ENCODE data around the gene CEBPZOS.
A peak's percentile ranks its signal among the peaks of the same experiment; 100 is the strongest.

CEBPZOS gene

DNA sequence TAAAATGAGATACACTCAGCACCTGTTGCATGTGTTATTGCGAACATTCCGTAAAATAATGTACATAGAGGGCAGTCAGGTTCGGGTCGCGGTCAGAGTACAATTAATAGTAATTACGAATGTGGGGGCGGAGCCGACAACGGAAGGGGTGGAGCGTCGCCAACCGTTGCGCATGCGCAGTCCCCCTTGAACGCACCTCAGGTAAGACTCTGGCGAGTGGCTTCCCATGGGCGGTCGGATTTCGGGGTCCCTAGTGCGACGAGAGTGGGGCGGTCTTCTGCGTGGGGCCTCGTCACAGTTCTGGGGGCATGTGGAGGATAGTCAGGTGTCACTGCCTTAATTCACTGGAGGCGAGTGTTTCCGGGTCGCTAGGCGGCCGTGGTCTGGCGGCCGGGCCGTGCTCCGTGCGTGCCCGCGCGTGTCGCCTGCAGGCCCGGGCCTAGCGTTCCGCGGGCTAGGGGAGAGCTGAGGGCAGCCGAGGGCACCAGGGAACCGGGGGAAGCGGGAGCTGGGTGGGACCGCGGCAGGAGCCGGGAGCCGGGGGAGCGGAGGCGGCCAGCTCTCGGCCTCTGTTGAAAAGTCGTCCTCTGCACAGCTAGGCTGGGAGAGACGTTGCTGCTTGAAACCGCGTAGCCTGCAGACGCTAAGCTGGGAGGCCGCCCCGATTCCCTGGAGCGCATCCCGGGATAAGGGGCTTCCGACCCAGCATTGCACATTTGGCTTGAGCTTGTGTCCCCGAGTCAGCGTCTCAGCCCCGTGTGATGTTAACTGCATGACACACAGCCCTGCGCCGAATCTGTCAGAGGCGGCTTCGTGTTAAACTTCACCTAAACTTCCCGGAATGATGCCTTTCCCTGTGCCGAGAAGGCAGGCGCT is at the start of gene CEBPZOS:
CEBPZOS (plus strand) TSS at position 177 of the 876 bp plus-strand sequence. CDS start 3,209 bp downstream, outside the sequence.
- peak; percentile 46 for DNase-seq (ENCODE audit: low read depth)

DNA sequence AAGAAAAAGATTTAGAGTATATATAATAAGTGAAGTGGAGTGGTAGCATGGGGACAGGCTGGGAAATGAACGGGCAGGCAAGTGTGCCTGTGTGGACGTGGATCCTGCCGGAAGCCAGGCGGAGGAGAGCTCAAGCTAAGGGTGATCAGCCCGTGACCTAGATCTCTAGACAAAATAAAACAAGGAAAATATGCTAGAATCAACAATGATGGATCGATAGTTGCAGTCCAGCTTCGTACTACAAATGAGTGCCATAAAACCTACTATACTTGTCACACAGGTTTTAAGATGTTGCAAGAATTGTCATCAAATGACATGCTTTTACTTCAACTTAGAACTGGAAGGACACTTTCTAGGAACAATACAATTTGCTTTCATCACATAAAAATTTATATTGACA is 48.0 kb upstream of the CEBPZOS start:
- DNase-seq (ENCODE audit: low read depth), result no peak

DNA sequence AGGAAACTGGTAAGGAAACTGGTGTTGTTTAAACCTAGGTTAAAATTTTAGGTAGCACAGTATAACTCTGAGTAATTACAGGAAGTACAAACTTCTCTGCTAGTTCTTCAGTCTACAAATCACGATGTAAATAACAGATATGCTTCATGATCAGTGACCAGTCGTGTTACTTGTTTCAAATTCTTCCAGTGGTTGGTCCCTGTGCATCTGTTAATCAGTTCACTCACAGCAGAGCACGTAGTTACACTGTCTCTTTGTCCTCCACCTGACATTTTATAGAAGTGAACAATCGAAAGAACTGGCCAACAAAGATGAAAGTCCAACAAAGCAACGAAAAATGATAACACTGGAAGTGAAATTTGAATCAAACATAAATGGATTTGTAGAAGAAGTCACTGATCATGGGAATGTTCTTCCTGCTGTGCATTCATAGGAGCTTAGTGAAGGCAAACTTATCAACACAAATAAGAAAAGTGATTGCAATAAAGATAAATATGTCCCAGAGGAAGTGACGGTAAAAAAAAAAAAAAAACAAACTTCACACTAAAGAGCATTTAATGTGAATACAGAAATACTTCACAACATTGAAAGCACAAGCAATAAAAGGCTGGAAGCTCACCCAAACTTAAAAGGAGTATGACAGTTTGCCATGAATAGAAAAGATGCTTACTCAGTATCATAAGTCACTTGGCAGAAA is 46.5 kb upstream of the CEBPZOS start:
- no peak for DNase-seq (ENCODE audit: low read depth)

DNA sequence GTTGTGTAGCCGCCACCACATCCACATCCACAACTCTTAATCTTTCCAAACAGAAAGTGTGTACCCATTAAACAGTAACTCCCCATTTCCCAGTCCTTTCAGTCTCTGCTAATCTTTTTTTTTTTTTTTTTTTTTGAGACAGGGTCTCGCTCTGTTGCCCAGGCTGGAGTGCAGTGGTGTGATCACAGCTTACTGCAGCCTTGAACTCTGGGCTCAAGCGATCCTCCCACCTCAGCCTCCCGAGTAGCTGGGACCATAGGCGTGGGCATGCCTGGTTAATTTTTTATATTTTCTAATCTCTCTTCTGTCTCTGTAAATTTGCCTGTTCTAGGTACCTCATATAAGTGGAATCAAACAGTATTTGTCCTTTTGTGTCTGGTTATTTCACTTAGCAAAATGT is 43.1 kb upstream of the CEBPZOS start:
- no peak for DNase-seq (ENCODE audit: low read depth)

DNA sequence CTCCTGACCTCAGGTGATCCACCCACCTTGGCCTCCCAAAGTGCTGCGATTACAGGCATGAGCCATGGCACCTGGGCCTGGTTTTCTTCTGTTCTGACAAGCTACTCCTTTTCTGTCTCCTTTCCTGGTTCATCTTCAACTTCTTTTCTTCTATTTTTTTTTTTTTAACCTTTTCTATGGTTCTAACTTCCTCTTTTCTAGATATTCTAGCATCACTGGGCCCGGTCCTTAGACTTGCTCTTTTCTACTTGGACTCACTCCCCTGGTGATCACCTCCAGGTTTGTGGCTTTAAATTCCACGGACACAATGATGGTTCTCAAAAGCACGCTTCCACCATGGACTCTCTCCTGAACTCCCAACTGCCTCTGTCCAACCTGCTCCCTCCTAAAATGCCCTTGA is 41.5 kb upstream of the CEBPZOS start:
- no peak for DNase-seq (ENCODE audit: low read depth)

DNA sequence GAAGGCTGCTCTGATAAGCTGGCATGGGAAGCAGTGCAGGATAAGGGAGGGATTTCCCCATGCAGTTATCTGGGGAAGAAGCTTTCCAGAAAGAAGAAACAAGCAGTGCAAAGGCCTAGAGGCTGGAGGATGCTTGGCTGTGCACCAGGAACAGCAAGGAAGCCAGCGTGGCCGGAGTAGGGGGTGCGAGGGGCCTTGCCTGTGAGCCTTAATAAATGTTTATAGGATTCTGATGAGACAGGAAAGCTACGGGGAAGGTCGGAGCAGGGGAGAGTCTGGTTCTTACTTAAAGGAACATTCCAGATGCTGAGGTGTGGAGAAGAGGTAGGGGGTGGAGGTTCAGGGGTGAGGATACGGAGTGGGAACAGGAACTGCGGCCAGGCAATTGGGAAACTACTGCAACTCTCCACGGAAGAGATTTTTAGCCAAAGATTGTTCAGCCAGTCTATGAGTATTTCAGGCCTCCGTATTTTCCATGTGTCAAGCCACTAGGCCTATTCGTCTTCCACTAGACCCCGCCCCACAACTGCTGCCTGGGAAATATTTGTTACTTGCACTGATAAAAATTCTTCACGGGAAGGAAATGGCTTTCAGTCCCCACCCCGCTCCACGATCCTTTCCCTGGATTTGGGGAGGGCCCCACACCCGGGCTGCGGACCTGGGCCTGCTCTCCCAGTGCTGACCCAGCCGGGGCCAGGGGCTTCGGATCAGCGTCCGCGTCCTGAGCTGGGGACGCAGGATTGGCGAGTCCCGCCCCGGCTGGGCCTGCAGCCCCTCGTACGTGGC is 40.0 kb upstream of the CEBPZOS start:
- peak; percentile 28 for DNase-seq (ENCODE audit: low read depth)

DNA sequence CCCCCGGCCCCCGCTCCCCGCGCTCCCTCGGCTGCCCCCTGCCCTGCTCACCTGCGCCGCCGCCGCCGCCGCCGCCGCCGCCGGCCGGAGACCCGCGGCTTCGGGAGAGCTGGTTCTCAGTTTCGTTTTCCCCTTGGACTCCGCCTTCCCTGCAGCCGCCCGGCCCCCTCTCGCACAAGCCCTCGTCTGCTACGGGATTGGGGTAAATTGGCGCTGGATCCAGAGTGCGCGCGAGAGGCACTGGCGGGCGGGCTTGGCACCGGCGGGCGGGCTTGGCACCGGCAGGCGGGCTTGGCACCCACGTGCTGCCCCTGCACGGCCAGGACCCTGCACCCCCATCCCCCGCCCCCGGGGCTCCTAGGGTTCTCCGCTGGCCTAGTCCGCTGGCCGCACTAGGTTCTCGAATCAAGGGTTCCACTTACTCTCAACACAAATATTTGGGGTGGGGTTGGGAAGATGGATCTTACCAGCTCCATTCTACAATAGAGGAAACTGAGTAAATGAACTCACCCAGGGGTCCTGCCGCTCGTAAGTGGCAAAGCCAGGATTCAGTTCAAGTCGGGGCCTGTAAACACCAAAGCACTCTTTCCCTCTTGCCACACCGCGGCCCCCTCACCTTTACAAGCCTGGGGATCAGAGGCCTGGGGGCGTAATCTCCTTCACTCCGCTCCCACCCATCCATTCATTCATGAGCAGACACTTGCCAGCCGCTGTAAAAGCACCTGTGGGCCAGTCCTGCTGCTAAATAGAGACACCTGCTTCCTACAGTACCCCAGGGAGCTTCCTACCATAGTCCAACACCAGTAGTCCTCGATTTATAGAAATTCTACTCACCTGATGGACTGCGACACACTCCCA is 39.2 kb upstream of the CEBPZOS start, which contains the start of gene EIF2AK2:
EIF2AK2 (minus strand) TSS at position 124 of the 858 bp plus-strand sequence. CDS start 9,174 bp downstream, outside the sequence.
- peak; percentile 67 for DNase-seq (ENCODE audit: low read depth)

DNA sequence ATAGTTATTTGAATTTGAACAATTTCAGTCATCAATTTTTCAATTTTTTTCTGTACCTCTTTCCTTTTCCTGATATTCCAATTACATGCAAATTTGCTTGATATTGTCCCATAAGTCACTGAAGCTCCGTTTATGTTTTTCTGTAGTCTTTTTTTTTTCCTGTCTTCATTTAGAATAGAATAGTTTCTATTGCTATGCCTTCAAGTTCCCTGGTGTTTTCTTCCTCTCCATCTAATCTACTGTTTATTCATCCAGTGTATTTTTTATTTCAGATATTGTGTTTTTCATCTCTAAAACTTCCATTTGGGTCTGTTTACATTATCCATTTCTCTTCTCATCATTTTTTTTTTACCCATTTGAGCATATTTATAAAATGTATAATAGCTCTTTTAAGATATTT is 31.5 kb upstream of the CEBPZOS start:
- DNase-seq (ENCODE audit: low read depth), result no peak

DNA sequence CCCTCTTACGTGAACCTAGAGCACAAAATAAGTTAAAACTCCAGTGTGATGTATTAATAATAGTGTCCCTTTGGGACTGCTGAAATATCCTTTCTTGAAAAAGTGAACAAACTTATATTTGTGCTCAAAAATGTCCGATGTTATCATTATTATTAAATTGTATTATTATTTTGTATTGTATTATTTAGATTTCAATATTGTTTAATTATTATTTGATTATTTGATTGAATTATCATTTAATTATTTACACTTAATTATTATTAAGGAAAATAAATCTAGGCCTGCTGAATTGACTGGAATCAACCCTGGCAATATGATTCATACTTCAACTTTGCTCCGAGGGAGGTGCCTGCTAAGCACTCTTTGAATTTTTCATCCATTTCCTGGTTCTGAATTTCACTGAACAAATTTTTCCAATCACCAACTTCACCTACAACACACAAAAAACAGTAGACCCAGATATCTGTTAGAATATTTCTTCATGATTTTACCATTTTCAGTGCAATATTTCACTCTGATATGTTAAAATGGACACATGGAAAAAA is 28.6 kb upstream of the CEBPZOS start:
- DNase-seq (ENCODE audit: low read depth), result no peak

DNA sequence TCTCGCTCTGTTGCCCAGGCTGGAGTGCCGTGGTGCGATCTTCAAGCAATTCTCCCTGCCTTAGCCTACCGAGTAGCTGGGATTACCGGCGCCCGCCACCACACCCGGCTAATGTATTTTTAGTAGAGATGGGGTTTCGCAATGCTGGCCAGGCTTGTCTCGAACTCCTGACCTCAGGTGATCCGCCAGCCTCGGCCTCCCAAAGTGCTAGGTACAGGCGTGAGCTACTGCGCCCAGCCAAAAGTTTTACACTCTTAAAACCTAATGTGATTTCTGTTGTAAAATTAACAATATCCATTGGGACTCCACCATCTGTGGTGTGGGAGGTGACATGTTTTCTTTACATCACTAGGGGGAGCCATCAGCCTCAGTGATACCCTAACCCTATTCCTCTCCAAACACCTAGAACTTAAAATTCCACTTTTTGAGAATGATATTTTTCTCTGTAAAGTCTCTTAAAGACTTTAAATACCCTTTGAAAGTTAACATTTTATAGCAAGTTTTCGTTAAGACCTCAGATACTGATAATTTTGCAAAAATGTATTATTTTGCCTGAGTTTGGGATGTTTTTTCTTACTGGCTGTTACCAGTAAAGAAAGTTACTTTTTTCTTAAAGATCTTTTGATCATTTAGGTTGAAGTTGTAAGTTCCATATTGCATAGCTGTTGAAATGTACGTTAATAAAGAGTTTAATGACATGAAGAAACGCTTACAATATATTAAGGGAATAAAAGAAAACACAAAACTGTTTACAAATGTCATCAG is 27.9 kb upstream of the CEBPZOS start:
- no peak for DNase-seq (ENCODE audit: low read depth)

DNA sequence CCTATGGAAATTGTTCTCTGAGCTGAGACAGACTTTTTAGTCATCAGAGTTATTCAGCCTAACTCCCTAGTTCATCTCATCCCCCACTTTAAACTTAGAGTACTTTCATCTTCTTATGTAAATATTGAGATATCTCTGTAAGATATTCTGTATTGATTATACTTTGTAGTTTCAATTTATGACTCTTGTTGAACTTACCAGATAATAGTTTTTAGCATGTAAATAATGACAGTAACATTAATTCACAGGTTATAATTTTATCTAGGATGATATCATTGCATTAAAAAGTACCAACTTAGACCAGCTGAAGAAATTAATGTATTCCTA is 24.7 kb upstream of the CEBPZOS start:
- no peak for DNase-seq (ENCODE audit: low read depth)

DNA sequence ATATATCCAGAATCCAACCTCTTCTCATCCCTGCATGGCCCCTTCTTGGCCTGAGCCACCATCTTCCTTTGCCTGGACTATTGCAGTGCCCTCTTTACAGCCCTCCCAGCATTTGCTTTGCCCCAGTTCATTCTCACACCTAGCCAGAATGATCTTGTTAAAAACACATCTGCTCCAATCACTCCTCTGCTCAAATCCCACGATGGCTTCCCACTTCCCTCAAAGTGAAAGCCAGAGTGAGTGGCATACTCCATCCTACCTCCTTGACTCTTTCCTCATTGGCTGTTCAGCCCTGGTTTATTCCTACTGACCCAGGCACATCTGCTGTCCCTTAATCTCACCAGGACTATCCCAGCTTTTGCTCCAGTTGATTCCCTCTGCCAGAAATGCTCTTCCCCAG is 22.6 kb upstream of the CEBPZOS start:
- no peak for DNase-seq (ENCODE audit: low read depth)

DNA sequence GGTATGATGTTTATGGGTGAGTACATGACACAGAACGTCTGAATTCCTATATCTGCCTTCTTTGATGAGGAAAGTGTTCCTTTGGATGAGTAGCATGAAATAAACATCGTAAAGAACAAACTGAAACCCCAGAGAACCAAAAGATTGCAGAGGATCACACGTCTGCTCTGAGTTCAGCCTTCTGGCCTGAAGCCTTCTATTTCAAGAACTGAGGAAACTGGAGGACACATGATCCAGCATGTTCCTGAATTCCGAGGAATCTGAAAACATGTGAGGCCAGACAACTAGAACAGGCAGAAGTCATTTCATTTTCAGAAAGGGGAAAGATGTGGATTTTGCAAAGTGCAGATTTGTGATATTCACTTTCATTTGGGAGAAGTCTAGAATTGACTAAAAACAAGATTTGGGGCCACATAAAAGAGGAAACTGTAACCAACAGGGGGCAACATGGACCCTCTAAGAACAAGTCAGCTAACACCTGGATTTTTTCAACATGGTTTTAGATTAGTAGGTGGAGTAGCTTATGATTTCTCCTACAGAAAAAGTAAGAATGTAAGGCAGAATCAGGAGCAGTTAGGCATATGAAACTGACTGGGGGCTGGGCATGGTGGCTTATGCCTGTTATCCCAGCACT is 16.2 kb upstream of the CEBPZOS start:
- DNase-seq (ENCODE audit: low read depth), result no peak

DNA sequence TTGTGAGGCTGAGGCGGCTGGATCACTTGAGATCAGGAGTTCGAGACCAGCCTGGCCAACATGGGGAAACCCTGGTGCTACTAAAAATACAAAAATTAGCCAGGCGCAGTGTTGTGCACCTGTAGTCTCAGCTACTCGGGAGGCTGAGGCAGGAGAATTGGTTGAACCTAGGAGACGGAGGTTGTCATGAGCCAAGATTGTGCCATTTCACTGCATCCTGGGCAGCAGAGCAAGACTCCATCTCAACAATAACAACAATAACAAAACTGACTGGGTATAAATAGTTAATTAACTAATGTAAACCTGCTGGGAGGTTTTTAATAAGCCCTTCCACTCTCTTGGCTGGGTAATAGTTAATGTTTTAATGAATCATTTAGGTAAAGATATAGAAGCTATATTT is 15.7 kb upstream of the CEBPZOS start:
- DNase-seq (ENCODE audit: low read depth), result no peak

DNA sequence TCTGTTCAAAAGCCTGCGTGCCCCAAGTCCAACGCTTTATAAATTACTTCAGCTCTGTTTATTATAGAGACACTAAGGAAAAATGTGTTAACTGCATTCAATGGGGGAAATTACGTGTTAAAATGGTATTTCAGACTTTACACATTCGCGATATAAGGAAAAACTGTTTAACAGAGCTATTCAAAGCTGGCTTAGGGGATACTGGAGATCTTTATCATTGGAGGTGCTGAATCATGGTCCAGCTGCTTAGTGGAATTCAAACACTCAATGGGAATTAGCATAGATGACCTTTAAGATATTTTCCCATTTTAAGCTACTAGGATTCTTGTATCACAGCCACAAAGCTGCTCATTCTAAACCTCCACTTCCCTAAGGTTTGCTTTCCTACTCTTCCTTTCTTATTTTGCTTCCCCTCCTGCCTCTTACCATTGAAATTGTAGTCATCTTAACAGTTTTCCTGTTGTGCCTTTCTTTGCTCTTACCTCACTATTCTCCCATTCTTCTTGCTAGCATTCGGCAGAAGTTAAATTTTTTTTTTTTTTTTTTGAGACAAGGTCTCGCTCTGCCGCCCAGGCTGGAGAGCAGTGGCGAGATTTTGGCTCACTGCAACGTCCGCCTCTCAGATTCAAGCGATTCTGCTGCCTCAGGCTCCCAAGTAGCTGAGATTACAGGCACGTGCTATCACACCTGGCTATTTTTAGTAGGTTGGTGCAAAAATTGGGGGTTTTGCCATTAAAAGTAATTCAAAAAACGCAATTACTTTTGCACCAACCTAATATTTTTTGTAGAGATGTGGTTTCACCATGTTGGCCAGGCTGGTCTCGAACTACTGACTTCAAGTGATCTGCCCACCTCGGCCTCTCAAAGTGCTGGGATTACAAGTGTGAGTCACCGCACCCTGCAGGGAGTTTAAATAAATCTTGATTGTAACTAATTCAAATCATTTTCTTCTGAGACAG is 14.3 kb upstream of the CEBPZOS start:
- DNase-seq (ENCODE audit: low read depth), result no peak

DNA sequence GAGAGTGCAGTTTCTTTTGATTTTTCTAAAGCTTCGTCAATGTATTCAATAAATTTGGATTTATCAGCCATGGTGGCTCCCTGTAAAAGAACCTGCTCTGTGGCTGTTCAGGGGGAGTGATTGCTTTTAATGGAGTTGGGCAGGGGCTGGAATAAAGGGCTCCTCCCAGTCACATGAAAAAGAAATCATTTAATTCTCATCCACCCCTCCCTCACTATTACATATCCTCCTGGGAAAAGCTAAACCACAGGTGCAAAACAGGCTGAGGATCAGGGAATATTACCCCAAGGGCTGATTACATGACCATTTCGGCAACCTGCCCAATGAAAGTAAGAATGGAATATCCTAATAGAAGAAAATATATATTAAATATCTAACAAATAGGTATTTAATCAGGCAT is 7.7 kb upstream of the CEBPZOS start, which contains the start of gene SULT6B1:
SULT6B1 (minus strand) TSS at position 101 of the 400 bp plus-strand sequence; CDS start at position 71, 30 bp downstream.
- DNase-seq (ENCODE audit: low read depth), result no peak

DNA sequence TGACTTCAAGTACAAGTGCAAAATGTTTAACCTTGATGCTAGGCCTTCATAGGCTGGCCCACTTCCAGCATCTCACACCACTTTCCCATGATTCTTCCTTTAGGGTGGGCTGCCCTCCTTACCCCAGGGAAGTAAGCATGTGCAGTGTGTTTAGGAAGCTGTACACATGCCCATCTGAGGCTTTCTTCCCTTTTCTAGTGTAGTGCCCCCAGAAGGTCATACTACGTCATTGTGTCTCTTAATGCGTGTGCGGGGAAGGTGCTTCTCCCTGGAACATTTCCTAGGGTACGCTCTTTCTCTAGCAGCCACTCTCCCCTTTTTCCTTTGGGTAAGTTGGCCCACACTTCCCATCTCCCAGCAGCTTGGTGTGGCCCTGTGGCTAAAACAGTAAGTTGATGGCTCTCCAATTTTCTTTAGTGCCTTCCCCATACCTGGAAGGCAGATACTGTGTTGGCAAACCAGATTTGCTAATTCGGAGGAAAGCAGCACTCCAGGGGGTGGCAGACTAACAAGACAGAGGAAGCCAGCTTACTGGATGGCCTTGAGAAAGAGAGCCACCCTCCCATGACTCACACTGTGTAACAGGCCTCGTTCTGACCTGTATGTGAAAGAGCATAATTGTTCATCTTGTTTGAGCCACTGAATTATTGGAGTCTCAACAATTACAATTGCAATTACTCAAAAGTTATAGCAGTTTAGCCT is 6.7 kb upstream of the CEBPZOS start:
- peak; percentile 67 for DNase-seq (ENCODE audit: low read depth)

DNA sequence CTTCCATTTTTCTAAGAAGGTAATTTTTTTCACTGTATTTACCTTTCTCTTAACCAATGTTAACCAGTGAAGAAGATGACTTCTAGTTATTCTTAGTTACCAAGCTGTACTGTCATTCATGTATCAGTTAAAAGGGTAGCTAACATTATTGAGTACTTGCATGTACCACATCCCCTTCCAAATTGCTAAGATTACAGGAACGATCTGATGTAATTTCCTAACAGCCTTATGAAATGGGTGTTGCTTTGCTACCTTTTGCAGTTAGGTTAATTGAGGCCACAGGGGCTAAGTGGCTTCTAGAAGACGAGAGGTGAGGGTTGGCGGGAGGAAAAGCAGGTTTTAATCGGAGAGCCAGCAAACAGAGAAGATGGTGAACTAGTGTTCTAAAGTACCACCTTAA is 6.0 kb upstream of the CEBPZOS start:
- DNase-seq (ENCODE audit: low read depth), result no peak

Measured in GM04504 (cell line).